HepG2 (cell line): ENCODE results near the gene FRK. TPM values are rescaled to one million over a fixed set of nuclear protein-coding genes. Genes with fewer than 3 reads are reported as not detected.

Experiments
- ETV5 ChIP-seq: IDR thresholded peaks from 2 replicates; pipeline ENCODE4 v1.6.1; 2018; ENCODE audit warnings: missing biosample characterization, missing genetic modification reagents, inconsistent platforms, borderline replicate concordance
- GABPB1 ChIP-seq: IDR thresholded peaks from 2 replicates; pipeline ENCODE4 v1.6.1; 2016; ENCODE audit warnings: mild to moderate bottlenecking, missing genetic modification reagents, moderate library complexity, missing compliant biosample characterization
- HNRNPK ChIP-seq: fragments of 200-400 bp; formaldehyde crosslinking; IDR thresholded peaks from 2 replicates; pipeline ENCODE4 v1.6.1; 2018; ENCODE audit warnings: low read length, low read depth, moderate library complexity, mild to moderate bottlenecking; ENCODE audit not compliant: poor library complexity, severe bottlenecking
- SRF ChIP-seq: IDR thresholded peaks from 2 replicates; pipeline ENCODE4 v1.6.1; 2011; ENCODE audit warnings: mild to moderate bottlenecking, low read depth, low read length, moderate library complexity
- ZBTB21 ChIP-seq: sonication (generic); formaldehyde crosslinking; IDR thresholded peaks from 2 replicates; pipeline ENCODE4 v1.4.0; 2020; ENCODE audit warnings: missing genetic modification reagents
- ZNF296 ChIP-seq: sonication (generic); formaldehyde crosslinking; conservative IDR thresholded peaks from 2 replicates; pipeline ENCODE4 v1.5.0; 2020; ENCODE audit warnings: mild to moderate bottlenecking, missing genetic modification reagents
- ZNF354B ChIP-seq: sonication (generic); formaldehyde crosslinking; IDR thresholded peaks from 2 replicates; pipeline ENCODE4 v1.8.0; 2022; ENCODE audit warnings: mild to moderate bottlenecking, missing genetic modification reagents
- polyA plus RNA-seq, 8 experiments: library from polyadenylated mRNA; depleted of rRNA in 3 of 8; stranded (reverse) in 7 of 8; unstranded in 1 of 8; fragments of >200 nt; fragmentation: Illumina TruSeq in 4 of 8; extraction: Trizol in 4 of 8; gene quantifications; 2 replicates each; pipeline versions ENCODE4 v1.2.1 to v1.2.3, GENCODE V29; 2011 to 2016; ENCODE audit warnings: low read depth in 4 of 8, missing spikeins in 1 of 8, mixed read lengths in 1 of 8; ENCODE audit not compliant: insufficient read depth in 1 of 8
- total RNA-seq, 5 experiments: library from RNA; depleted of rRNA; stranded (reverse); fragments of >200 nt; fragmentation: Illumina TruSeq; extraction: Trizol; gene quantifications; 2 replicates each; pipeline ENCODE4 v1.2.3, GENCODE V29; 2016; ENCODE audit warnings: low read depth in 1 of 5
- TF ChIP-seq, protein P1 (sequence below): IDR thresholded peaks from 2 replicates; pipeline ENCODE4 v1.6.1; 2016; ENCODE audit warnings: low read depth, missing genetic modification reagents, missing compliant biosample characterization
- TF ChIP-seq, protein P2 (sequence below): sonication (generic); formaldehyde crosslinking; IDR thresholded peaks from 2 replicates; pipeline ENCODE4 v1.5.0; 2020; ENCODE audit warnings: mild to moderate bottlenecking, low read depth, missing genetic modification reagents, borderline replicate concordance
- TF ChIP-seq, protein P3 (sequence below): sonication (generic); formaldehyde crosslinking; IDR thresholded peaks from 2 replicates; pipeline ENCODE4 v1.4.0; 2020; ENCODE audit warnings: missing genetic modification reagents, borderline replicate concordance
- TF ChIP-seq, protein P4 (sequence below): sonication (generic); formaldehyde crosslinking; conservative IDR thresholded peaks from 2 replicates; pipeline ENCODE4 v1.4.0; 2020; ENCODE audit warnings: mild to moderate bottlenecking, missing genetic modification reagents, moderate library complexity

The FRK gene
- total and polyA plus RNA-seq, 2 of the 13 experiments (the other 11 are each of a cell fraction or from before 2014, with no cell fraction given), result 1.3 to 2.9 TPM

DNA sequence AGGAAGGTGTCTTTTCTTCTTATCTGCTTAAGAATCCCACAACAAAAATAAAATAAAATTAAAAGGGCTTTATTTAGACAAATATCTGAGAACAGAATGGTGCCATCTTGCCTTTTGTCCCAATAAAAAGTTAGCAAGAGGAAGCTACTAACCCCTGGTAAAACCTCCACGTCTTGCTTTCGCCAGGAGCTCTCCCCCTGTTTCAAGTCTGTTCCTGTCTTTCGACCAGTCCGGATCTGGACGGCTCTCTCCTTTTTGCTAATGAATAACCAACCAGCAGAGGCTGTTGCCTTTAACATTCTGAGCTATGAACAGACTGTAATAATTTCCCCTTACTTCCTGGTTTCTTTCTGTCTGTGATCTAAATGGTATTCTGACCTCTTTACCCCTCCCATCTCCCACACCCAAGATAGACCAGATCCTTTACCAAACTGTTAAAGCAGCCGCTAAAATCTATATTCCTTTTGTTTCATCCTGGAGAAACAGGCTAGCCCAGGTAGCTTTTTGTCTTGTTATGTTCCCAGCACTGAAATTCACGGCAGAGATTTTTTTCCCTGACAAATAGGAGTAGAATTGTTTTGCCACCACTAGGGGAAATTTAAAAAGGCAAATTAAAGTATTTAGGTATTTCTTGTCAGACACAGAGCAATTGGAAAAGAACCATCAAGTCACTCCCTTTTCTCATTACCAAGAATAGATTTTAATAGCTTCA is at the start of gene FRK (continued):
- TF ChIP-seq, protein P1, sequence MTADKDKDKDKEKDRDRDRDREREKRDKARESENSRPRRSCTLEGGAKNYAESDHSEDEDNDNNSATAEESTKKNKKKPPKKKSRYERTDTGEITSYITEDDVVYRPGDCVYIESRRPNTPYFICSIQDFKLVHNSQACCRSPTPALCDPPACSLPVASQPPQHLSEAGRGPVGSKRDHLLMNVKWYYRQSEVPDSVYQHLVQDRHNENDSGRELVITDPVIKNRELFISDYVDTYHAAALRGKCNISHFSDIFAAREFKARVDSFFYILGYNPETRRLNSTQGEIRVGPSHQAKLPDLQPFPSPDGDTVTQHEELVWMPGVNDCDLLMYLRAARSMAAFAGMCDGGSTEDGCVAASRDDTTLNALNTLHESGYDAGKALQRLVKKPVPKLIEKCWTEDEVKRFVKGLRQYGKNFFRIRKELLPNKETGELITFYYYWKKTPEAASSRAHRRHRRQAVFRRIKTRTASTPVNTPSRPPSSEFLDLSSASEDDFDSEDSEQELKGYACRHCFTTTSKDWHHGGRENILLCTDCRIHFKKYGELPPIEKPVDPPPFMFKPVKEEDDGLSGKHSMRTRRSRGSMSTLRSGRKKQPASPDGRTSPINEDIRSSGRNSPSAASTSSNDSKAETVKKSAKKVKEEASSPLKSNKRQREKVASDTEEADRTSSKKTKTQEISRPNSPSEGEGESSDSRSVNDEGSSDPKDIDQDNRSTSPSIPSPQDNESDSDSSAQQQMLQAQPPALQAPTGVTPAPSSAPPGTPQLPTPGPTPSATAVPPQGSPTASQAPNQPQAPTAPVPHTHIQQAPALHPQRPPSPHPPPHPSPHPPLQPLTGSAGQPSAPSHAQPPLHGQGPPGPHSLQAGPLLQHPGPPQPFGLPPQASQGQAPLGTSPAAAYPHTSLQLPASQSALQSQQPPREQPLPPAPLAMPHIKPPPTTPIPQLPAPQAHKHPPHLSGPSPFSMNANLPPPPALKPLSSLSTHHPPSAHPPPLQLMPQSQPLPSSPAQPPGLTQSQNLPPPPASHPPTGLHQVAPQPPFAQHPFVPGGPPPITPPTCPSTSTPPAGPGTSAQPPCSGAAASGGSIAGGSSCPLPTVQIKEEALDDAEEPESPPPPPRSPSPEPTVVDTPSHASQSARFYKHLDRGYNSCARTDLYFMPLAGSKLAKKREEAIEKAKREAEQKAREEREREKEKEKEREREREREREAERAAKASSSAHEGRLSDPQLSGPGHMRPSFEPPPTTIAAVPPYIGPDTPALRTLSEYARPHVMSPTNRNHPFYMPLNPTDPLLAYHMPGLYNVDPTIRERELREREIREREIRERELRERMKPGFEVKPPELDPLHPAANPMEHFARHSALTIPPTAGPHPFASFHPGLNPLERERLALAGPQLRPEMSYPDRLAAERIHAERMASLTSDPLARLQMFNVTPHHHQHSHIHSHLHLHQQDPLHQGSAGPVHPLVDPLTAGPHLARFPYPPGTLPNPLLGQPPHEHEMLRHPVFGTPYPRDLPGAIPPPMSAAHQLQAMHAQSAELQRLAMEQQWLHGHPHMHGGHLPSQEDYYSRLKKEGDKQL (CRISPR knock-in tag), result no peak
- TF ChIP-seq ZNF354B (no peak), GABPB1 (CRISPR knock-in tag) (no peak), HNRNPK (no peak), ZBTB21 (CRISPR knock-in tag) (no peak), ZNF296 (no peak), ETV5 (CRISPR knock-in tag) (peak; percentile 70; the same call in 1 of the 2 replicates), SRF (no peak)
- TF ChIP-seq, protein P2, sequence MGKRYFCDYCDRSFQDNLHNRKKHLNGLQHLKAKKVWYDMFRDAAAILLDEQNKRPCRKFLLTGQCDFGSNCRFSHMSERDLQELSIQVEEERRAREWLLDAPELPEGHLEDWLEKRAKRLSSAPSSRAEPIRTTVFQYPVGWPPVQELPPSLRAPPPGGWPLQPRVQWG, result no peak
- TF ChIP-seq, protein P3, sequence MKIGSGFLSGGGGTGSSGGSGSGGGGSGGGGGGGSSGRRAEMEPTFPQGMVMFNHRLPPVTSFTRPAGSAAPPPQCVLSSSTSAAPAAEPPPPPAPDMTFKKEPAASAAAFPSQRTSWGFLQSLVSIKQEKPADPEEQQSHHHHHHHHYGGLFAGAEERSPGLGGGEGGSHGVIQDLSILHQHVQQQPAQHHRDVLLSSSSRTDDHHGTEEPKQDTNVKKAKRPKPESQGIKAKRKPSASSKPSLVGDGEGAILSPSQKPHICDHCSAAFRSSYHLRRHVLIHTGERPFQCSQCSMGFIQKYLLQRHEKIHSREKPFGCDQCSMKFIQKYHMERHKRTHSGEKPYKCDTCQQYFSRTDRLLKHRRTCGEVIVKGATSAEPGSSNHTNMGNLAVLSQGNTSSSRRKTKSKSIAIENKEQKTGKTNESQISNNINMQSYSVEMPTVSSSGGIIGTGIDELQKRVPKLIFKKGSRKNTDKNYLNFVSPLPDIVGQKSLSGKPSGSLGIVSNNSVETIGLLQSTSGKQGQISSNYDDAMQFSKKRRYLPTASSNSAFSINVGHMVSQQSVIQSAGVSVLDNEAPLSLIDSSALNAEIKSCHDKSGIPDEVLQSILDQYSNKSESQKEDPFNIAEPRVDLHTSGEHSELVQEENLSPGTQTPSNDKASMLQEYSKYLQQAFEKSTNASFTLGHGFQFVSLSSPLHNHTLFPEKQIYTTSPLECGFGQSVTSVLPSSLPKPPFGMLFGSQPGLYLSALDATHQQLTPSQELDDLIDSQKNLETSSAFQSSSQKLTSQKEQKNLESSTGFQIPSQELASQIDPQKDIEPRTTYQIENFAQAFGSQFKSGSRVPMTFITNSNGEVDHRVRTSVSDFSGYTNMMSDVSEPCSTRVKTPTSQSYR (CRISPR knock-in tag), result no peak
- TF ChIP-seq, protein P4, sequence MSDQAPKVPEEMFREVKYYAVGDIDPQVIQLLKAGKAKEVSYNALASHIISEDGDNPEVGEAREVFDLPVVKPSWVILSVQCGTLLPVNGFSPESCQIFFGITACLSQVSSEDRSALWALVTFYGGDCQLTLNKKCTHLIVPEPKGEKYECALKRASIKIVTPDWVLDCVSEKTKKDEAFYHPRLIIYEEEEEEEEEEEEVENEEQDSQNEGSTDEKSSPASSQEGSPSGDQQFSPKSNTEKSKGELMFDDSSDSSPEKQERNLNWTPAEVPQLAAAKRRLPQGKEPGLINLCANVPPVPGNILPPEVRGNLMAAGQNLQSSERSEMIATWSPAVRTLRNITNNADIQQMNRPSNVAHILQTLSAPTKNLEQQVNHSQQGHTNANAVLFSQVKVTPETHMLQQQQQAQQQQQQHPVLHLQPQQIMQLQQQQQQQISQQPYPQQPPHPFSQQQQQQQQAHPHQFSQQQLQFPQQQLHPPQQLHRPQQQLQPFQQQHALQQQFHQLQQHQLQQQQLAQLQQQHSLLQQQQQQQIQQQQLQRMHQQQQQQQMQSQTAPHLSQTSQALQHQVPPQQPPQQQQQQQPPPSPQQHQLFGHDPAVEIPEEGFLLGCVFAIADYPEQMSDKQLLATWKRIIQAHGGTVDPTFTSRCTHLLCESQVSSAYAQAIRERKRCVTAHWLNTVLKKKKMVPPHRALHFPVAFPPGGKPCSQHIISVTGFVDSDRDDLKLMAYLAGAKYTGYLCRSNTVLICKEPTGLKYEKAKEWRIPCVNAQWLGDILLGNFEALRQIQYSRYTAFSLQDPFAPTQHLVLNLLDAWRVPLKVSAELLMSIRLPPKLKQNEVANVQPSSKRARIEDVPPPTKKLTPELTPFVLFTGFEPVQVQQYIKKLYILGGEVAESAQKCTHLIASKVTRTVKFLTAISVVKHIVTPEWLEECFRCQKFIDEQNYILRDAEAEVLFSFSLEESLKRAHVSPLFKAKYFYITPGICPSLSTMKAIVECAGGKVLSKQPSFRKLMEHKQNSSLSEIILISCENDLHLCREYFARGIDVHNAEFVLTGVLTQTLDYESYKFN (CRISPR knock-in tag), result peak; percentile 52
